ENCODE measurements around the gene HSFX1. TPM values are rescaled to one million over a fixed set of nuclear protein-coding genes. Genes with fewer than 3 reads are reported as not detected.
"Not testable (repeated sequence)": the region's sequence is repeated elsewhere in the genome, so short reads cannot be mapped to it uniquely, and the experiment has no call there.

The HSFX1 gene
- total RNA-seq, 3 donors from 2014 or later (not counting 1 experiment from before 2014, with no cell fraction given): 0.21 to 0.32 TPM; not detected in 1

- intact Hi-C loops (cut with micrococcal nuclease): no loop called here
- DNase-seq (no peak), ATAC-seq (no peak)
- H3K27me3 ChIP-seq (ENCODE audit: control insufficient read depth, insufficient read depth, low read length): no peaks in the 10 kb centered on the region
- H3K9me3 Mint-ChIP-seq: no peaks in the 10 kb centered on the region
- H3K27ac Mint-ChIP-seq: no peak overlapping the region
- peaks cover 0 to 17% of the 10 kb centered on the region in 2 donors for H3K27me3 Mint-ChIP-seq (ENCODE audit: low read depth in 2 of 2)
- H3K27ac ChIP-seq (ENCODE audit: low read length): no peak overlapping the region
- no peaks in the 10 kb centered on the region for H3K4me1 ChIP-seq (ENCODE audit: control insufficient read depth, insufficient read depth, low read length)
- H3K36me3 Mint-ChIP-seq: no peaks in the 10 kb centered on the region
- no peaks in the 10 kb centered on the region for H3K4me1 Mint-ChIP-seq
- TF ChIP-seq, protein P1, sequence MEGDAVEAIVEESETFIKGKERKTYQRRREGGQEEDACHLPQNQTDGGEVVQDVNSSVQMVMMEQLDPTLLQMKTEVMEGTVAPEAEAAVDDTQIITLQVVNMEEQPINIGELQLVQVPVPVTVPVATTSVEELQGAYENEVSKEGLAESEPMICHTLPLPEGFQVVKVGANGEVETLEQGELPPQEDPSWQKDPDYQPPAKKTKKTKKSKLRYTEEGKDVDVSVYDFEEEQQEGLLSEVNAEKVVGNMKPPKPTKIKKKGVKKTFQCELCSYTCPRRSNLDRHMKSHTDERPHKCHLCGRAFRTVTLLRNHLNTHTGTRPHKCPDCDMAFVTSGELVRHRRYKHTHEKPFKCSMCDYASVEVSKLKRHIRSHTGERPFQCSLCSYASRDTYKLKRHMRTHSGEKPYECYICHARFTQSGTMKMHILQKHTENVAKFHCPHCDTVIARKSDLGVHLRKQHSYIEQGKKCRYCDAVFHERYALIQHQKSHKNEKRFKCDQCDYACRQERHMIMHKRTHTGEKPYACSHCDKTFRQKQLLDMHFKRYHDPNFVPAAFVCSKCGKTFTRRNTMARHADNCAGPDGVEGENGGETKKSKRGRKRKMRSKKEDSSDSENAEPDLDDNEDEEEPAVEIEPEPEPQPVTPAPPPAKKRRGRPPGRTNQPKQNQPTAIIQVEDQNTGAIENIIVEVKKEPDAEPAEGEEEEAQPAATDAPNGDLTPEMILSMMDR (IDR thresholded peaks at IDR 0.05): no peak
- no peaks in the 10 kb centered on the region for H3K9me3 ChIP-seq (ENCODE audit: control insufficient read depth, insufficient read depth, low read length)
- H3K4me3 Mint-ChIP-seq: no peak overlapping the region
- WGBS (ENCODE audit: insufficient coverage): 96% methylated on average over 16 of the region's 18 CpGs
- H3K36me3 ChIP-seq (ENCODE audit: control insufficient read depth, insufficient read depth, low read length): no peaks in the 10 kb centered on the region
- H3K4me3 ChIP-seq (ENCODE audit: low read length): no peak overlapping the region
These were observed 15.7 kb upstream of the HSFX1 start for GRCh38 chrX:149758068-149758714.

GRCh38 chrX:149758715-149759078 lies 15.2 kb upstream of the HSFX1 start:
- H3K27me3 ChIP-seq (ENCODE audit: control insufficient read depth, insufficient read depth, low read length); H3K9me3 Mint-ChIP-seq; H3K36me3 ChIP-seq (ENCODE audit: control insufficient read depth, insufficient read depth, low read length); ATAC-seq; intact Hi-C loops (cut with micrococcal nuclease); H3K27ac Mint-ChIP-seq; DNase-seq; H3K4me3 Mint-ChIP-seq; H3K9me3 ChIP-seq (ENCODE audit: control insufficient read depth, insufficient read depth, low read length); H3K4me3 ChIP-seq (ENCODE audit: low read length); H3K4me1 ChIP-seq (ENCODE audit: control insufficient read depth, insufficient read depth, low read length); H3K27ac ChIP-seq (ENCODE audit: low read length); H3K36me3 Mint-ChIP-seq; H3K4me1 Mint-ChIP-seq: not testable (repeated sequence)
- H3K27me3 Mint-ChIP-seq (ENCODE audit: low read depth in 2 of 2): peaks cover 0 to 12% of the 10 kb centered on the region in 2 donors
- WGBS (ENCODE audit: insufficient coverage): 98% methylated on average over 15 of the region's 17 CpGs

- no peaks in the 10 kb centered on the region for H3K36me3 ChIP-seq (ENCODE audit: control insufficient read depth, insufficient read depth, low read length)
- peaks cover 4 to 8% of the 10 kb centered on the region in 2 donors for H3K4me1 Mint-ChIP-seq
- intact Hi-C loops (cut with micrococcal nuclease): no loop called here
- DNase-seq: no peak
- WGBS (ENCODE audit: insufficient coverage): 84% methylated on average over 7 of the region's 7 CpGs
- H3K4me3 Mint-ChIP-seq: no peak overlapping the region
- H3K9me3 Mint-ChIP-seq: no peaks in the 10 kb centered on the region
- H3K27me3 Mint-ChIP-seq (ENCODE audit: low read depth in 2 of 2): peaks cover 0 to 14% of the 10 kb centered on the region in 2 donors
- H3K27me3 ChIP-seq (ENCODE audit: control insufficient read depth, insufficient read depth, low read length): no peaks in the 10 kb centered on the region
- no peak for ATAC-seq
- no peak overlapping the region for H3K27ac Mint-ChIP-seq
- H3K4me3 ChIP-seq (ENCODE audit: low read length): no peak overlapping the region
- no peaks in the 10 kb centered on the region for H3K36me3 Mint-ChIP-seq
- TF ChIP-seq, protein P1 (IDR thresholded peaks at IDR 0.05): no peak
- H3K4me1 ChIP-seq (ENCODE audit: control insufficient read depth, insufficient read depth, low read length): no peaks in the 10 kb centered on the region
- H3K27ac ChIP-seq (ENCODE audit: low read length): no peak overlapping the region
- H3K9me3 ChIP-seq (ENCODE audit: control insufficient read depth, insufficient read depth, low read length): no peaks in the 10 kb centered on the region
These were observed 14.0 kb upstream of the HSFX1 start for GRCh38 chrX:149759824-149760223.

GRCh38 chrX:149760965-149761364 lies 12.9 kb upstream of the HSFX1 start:
- no peaks in the 10 kb centered on the region for H3K36me3 Mint-ChIP-seq
- H3K27me3 ChIP-seq (ENCODE audit: control insufficient read depth, insufficient read depth, low read length): no peaks in the 10 kb centered on the region
- no CpG with 5 or more reads among the region's 3 CpGs for WGBS (ENCODE audit: insufficient coverage)

GRCh38 chrX:149761858-149762674 lies 11.8 kb upstream of the HSFX1 start:
- H3K36me3 ChIP-seq (ENCODE audit: control insufficient read depth, insufficient read depth, low read length); ATAC-seq; H3K4me3 Mint-ChIP-seq; H3K27ac Mint-ChIP-seq; H3K4me1 ChIP-seq (ENCODE audit: control insufficient read depth, insufficient read depth, low read length); DNase-seq; H3K9me3 Mint-ChIP-seq; H3K36me3 Mint-ChIP-seq; H3K4me3 ChIP-seq (ENCODE audit: low read length); H3K27ac ChIP-seq (ENCODE audit: low read length); intact Hi-C loops (cut with micrococcal nuclease); H3K4me1 Mint-ChIP-seq; H3K27me3 ChIP-seq (ENCODE audit: control insufficient read depth, insufficient read depth, low read length); H3K9me3 ChIP-seq (ENCODE audit: control insufficient read depth, insufficient read depth, low read length): not testable (repeated sequence)
- 90% methylated on average over 17 of the region's 22 CpGs for whole genome bisulfite sequencing (ENCODE audit: insufficient coverage)
- peaks cover 0 to 25% of the 10 kb centered on the region in 2 donors for H3K27me3 Mint-ChIP-seq (ENCODE audit: low read depth in 2 of 2)

More at GRCh38 chrX:149760965-149761364, 12.9 kb upstream of the HSFX1 start:
- H3K4me3 ChIP-seq (ENCODE audit: low read length): no peak overlapping the region
- Mint-ChIP-seq H3K9me3 (no peaks in the 10 kb centered on the region), H3K4me1 (peaks cover 4 to 8% of the 10 kb centered on the region in 2 donors), H3K27ac (no peak overlapping the region), H3K27me3 (ENCODE audit: low read depth in 2 of 2) (peaks cover 0 to 18% of the 10 kb centered on the region in 2 donors), H3K4me3 (no peak overlapping the region)
- H3K4me1 ChIP-seq (ENCODE audit: control insufficient read depth, insufficient read depth, low read length): no peaks in the 10 kb centered on the region
- H3K9me3 ChIP-seq (ENCODE audit: control insufficient read depth, insufficient read depth, low read length): no peaks in the 10 kb centered on the region
- H3K27ac ChIP-seq (ENCODE audit: low read length): no peak overlapping the region
- no peaks in the 10 kb centered on the region for H3K36me3 ChIP-seq (ENCODE audit: control insufficient read depth, insufficient read depth, low read length)
- TF ChIP-seq, protein P1 (IDR thresholded peaks at IDR 0.05): no peak
- ATAC-seq (no peak), DNase-seq (no peak)
- intact Hi-C loops (cut with micrococcal nuclease): no loop called here
